IPS DF 19.7 (cell line): ENCODE data around the gene ATAD2B.
"Not testable (repeated sequence)": the region's sequence is repeated elsewhere in the genome, so short reads cannot be mapped to it uniquely, and the experiment has no call there.

Experiments used
- DNase-seq: peaks from one replicate; pipeline ENCODE4 v3.0.0-alpha.2; 2013; ENCODE audit warnings: low read depth, low spot score

ATAD2B gene

GRCh38 chr2:23791030-23791429, 135.9 kb downstream of the ATAD2B start:
- DNase-seq = no peak

DNA sequence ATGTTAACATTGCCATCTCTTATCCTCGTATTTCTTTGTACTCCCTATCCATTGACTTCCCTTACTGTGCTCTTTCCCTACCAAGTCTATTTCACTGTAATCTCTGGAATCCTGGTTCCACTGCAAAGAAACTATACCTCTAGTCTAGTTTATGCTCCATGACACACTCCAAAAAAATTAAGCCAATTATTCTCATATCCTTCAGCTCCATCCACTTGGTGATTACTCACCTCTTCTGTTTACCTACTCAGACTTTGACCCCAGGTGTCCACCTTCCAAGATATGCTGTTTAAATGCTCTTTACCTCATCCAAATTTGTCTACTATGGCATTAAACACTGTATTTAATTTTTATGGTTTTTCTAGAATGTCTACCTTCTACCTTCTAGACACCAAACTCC, 137.9 kb downstream of the ATAD2B start:
- DNase-seq = no peak

DNA sequence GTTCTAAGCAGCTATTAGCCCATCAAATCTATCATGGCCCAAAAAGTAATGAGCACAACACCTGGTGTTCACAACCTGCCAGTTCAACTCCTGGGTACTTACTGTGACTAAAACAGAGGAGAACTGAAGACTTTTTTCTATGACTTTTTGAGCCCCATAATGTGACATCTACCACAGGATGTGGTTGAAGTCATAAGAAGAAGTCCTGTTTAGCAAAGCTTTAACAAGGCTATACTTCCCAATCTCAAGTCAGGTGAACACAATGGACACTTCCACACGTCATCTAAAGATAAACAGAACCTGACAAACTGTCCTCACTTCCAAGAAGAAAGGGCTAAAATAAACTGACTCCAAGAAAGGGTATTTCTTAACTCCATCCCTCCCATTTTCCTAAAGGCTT, 138.8 kb downstream of the ATAD2B start:
- DNase-seq = no peak

DNA sequence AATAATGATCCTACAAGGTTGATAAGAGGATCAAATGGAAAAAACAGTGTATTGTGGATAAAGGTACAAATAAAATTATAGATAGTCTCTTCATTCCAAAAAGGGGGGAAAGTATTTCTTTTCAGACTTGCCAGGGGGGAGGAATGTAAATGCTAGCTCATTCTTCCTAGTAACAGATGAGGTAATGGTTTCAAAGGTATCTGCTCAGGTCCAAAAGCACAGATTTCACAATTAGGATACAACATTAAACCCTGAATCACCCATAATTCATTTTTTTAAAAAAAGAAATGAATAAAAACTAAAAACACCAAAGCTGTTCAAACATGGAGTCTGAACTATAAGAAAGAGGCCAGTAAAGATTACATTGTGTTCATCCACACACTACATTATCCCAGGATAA, 142.0 kb downstream of the ATAD2B start:
- no peak for DNase-seq

GRCh38 chr2:23782646-23783045, 144.3 kb downstream of the ATAD2B start:
- DNase-seq = no peak

DNA sequence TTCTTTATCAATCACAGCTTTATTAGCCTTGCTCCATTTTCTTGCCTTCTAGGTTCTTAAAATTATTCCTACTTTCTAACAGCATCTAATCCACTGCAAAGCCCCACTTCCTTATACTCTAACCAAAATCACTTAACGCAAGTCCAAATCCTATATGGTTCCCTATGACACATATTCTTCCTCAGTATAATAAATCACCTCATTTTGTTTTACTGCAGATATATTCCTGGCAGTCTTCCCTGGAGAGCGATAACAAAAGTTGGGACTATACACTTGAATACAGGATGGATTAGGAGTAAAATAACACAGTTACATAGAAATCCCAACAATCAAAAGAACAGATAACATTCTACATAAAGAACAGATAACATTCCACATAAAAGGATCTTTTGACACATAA, 144.8 kb downstream of the ATAD2B start:
- DNase-seq = no peak

- DNase-seq = not testable (repeated sequence)
Observed at GRCh38 chr2:23780465-23780864, 146.5 kb downstream of the ATAD2B start.

- DNase-seq = no peak
Observed at GRCh38 chr2:23777826-23778225, 149.1 kb downstream of the ATAD2B start.

- no peak for DNase-seq
Observed at GRCh38 chr2:23776021-23776420, 150.9 kb downstream of the ATAD2B start.

GRCh38 chr2:23772684-23773083, 154.2 kb downstream of the ATAD2B start:
- DNase-seq = no peak

- DNase-seq = no peak
Observed at GRCh38 chr2:23772056-23772455, 154.9 kb downstream of the ATAD2B start.

- DNase-seq = no peak
Observed at GRCh38 chr2:23769364-23769763, 157.6 kb downstream of the ATAD2B start.

GRCh38 chr2:23767876-23768621, 158.9 kb downstream of the ATAD2B start:
- DNase-seq = no peak

GRCh38 chr2:23762141-23762540, 164.8 kb downstream of the ATAD2B start:
- no peak for DNase-seq

- DNase-seq = no peak
Observed at GRCh38 chr2:23761638-23762037, 165.3 kb downstream of the ATAD2B start.

DNA sequence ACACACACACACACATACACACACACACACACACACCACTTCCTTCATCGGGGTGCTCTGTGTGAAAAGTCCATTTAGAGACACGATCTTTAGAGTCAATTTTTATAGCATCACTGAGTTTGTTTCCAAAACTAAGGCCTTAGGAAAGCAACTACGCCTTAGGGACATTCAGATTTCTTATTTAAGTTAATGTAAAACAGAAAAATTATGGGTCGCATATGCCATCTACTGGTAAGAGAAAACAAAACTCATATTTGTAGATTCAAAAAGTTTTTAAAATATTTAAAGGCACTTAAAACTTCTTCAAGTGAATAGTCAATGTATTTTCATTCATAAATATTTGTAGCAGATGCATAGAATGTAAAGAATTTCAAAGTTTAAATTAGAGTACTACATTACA, 166.2 kb downstream of the ATAD2B start:
- no peak for DNase-seq

DNA sequence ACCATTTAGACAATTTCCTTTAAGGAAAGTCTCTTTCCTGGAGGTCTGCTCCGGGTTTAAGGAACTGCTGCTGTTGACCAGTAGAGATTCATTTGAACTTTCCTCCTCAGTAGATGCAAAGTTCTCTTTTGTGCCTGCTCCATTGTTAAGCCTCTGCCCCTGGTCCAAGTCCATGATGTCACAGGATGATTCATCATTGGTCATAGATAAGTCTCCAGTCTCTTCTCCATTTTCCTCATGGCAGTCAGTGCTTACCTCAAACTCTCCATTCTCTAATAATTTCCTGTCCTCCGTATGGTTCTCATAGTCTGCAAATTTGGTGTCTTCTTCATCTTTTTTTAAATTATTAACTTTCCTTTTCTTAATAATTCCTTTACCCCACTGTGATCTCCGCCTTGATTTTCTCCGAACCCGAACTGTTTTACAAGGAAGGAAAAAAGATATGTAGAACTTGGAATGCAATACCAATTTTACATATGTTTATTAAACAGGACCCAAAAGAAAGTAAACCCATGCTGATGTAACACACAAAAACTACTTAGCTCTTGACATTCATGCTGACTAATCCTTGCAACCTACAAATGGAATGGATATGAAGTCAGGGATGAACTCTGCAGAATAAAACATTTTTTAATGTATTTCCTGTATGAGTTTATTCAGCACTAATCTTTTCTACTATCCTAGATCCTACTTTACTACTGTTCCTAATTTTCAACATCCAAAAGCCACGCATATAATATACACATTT, 169.1 kb downstream of the ATAD2B start:
- DNase-seq = no peak

GRCh38 chr2:23756593-23757292, 170.2 kb downstream of the ATAD2B start:
- no peak for DNase-seq

DNA sequence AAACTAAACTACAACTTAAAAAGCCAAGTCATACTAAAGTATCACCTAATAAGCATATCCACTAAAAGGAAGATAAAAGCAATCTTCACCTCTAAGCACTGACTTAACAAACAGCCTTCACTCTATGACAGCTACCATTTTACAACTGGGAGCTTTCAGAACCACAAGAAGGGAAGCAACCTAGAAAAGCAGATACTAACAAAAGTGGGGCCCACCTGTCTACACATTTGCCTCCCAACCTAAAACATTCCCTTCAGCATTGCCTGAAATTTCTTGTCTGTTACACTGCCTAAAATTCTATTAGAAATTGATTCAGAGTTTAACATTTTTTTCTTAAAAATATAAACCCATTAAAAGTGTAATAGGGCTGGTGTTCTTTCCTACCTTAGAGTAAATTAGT, 172.0 kb downstream of the ATAD2B start:
- DNase-seq = no peak

GRCh38 chr2:23753291-23754010, 173.5 kb downstream of the ATAD2B start:
- no peak for DNase-seq

DNA sequence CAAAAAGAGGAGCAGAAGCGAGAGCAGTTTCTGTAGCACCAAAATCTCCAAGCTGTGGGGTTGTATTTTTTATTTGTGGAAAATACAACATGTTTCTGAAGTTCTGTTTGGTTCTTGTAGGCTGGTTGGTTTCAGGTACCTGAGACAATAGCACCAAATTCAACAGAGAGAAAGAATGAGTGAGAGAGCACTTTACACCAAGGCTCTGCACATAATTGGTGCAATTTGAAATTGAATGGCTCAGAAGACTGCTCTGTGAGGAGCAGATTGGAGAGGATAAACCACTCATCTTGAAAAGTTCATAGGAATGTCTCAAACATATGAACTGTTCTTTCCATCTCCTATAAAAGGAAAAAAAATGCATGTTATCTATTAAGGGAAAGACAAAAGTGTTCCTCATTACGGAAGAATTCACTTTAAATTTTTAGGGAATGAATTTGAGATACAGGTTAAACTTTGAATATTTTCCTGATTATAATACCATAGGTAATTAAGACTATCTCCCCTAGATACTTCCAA, 175.1 kb downstream of the ATAD2B start:
- DNase-seq = no peak
